Middle frontal gyrus (tissue), 1 donor: ENCODE measurements around the gene RPS28.
"Not testable (repeated sequence)": the region's sequence is repeated elsewhere in the genome, so short reads cannot be mapped to it uniquely, and the experiment has no call there.

Experiments used
- DNase-seq: peaks from one replicate; pipeline ENCODE4 v3.0.0-alpha.2; 2015; ENCODE audit warnings: low spot score; ENCODE audit errors: extremely low spot score

The RPS28 gene

GRCh38 chr19:8321067-8321985 is at the start of gene RPS28, which contains the start of gene NDUFA7:
Gene RPS28, plus strand, starts transcription at chr19:8321496. Its CDS starts 35 bp downstream, at chr19:8321531.
Gene NDUFA7, minus strand, starts transcription at chr19:8321375. Its CDS starts 17 bp downstream, at chr19:8321358.
- peak; percentile 97 for DNase-seq

GRCh38 chr19:8276508-8276907 is 44.8 kb upstream of the RPS28 start:
- not testable (repeated sequence) for DNase-seq

DNA sequence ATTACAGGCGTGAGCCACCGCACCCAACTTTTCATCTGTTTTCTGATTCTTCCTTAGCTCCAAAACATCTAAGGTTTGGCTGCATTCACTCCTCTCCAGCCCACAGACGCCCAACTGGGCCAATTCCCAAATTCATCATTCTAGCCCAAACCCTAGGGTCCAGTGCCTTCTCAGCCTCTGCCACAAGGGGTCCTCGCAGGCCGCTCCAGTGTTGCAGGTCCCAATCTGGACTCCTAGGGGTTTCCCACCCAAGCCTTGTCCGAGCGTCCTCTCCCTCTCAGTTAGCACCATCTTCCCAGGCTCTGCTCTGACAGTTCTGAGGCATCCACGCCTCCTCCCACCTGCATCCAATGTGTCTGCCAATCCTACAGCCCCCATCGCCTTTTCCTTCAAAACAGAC is 30.0 kb upstream of the RPS28 start:
- not testable (repeated sequence) for DNase-seq

DNA sequence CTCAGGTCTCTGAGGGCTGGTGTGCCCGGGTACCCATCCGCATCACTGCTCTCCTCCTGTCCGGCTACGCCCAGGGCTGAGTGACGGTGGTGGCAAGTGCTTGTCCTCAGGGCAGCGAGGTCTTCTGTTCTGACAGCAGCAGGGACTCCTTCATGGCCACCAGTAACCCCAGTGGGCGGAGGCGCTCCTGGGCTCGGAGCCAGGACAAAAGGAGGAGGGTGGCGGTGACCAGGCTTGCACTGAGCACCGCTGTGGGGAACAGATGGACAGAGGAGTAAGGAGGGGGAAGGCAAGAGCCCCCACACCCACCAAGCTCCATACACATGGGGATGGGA is 19.0 kb upstream of the RPS28 start:
- DNase-seq: no peak

- DNase-seq: no peak
Measured at GRCh38 chr19:8302734-8303133, 18.6 kb upstream of the RPS28 start.

- DNase-seq: no peak
Measured at GRCh38 chr19:8304841-8305621, 16.3 kb upstream of the RPS28 start.

- no peak for DNase-seq
Measured at GRCh38 chr19:8305798-8306197, 15.5 kb upstream of the RPS28 start.

DNA sequence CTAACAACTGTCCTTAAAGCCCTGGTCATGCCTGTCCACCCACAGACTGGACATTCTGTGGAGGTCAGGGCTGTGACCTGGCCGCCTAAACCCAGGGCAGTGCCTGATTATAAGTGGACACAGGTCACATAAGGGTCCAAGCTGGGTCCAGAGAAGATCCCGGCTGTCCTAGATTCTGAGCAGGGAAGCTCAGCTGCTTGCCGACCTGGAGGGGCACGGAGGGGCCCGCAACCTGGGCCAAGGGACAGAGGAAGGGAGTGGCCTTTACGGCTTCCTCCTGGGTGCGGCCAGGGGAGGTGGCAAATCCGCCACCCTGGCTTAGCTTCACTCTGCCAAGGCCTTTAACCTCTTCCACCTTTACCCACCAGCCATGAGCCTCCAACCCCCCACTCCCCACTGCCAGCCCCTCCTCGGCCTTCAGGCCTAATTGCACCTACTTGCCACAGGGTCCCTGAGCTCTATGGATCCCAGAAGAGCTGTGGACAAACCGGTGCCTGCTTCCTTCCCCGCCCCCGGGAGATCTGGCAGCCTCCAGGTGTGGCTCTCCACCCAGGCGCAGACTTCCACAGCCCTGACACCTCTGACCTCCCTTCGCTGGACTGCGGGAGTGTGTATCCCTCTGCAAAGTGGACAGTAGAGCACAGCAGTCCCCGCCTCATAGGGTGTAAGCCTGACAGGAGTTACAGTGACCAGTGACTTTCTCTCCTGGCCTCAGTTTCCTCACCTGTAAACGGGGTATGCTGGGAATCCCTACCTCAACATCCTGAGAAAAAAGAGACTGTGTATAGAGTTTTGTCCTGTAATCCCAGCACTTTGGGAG is 14.9 kb upstream of the RPS28 start:
- DNase-seq: no peak

GRCh38 chr19:8307400-8307964 is 13.8 kb upstream of the RPS28 start:
- DNase-seq: no peak

DNA sequence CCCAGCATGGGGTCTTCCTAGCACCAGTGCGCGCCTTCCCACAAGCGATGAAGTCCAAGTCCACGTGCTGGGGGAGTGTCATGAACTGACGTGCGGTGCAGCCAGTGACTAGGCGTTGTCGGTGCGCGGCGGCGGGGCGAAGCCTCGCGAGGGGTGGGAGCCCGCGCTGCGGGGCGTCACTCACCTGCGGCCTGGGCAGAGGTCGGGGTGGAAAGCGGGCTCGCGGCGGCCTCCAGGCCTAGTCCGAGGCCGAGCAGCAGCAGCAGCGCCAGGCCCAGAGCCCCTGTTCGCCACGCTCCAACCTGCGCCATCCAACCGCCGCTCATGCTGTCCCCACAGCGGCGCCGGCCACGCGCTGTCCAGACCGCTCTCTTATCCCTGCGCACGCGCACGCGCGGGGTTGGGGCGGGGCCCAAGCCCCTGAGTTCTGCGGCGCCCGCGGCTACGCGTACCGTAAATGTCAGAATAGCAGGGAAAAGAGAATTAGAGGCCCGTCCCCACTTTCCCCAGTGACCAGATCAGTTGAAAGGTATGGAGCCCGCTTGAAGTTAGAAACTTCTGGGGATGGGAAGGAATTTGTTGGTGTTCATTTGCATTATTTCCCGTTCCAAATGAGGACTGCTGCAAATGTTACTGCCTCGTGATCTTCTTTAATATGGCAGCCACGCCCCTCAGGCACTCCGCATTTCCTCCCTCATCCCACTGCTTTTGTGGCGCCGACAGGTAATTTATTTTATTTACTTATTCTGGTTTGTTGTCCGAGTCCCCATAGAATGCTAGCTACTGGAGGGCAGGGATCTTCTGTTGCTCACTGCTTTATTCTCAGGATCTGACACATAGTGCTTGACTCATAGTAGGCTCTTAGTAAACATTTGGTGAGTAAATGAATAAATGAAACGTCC is 13.1 kb upstream of the RPS28 start, which contains the start of gene CD320:
CD320 (minus strand) TSS at position 394 of the 902 bp plus-strand sequence; CDS start at position 326, 68 bp downstream.
- DNase-seq: peak; percentile 84

DNA sequence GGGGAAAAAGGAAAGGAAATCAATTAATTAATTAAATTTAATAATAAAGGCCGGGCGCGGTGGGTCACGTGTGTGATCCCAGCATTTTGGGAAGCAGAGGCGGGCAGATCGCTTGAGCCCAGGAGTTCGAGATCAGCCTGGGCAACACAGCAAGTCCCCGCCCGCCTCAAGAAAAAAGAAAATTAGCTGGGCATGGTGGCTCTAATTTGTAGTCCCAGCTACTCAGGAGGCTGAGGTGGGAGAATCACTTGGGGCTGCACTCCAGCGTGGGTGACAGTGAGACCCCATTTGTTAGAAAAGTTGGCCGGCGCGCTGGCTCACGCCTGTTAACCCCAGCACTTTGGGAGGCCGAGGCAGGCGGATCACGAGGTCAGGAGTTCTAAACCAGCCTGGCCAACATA is 12.4 kb upstream of the RPS28 start:
- no peak for DNase-seq

GRCh38 chr19:8310342-8311055 is 10.8 kb upstream of the RPS28 start:
- no peak for DNase-seq

GRCh38 chr19:8311461-8312260 is 9.6 kb upstream of the RPS28 start:
- DNase-seq: no peak

DNA sequence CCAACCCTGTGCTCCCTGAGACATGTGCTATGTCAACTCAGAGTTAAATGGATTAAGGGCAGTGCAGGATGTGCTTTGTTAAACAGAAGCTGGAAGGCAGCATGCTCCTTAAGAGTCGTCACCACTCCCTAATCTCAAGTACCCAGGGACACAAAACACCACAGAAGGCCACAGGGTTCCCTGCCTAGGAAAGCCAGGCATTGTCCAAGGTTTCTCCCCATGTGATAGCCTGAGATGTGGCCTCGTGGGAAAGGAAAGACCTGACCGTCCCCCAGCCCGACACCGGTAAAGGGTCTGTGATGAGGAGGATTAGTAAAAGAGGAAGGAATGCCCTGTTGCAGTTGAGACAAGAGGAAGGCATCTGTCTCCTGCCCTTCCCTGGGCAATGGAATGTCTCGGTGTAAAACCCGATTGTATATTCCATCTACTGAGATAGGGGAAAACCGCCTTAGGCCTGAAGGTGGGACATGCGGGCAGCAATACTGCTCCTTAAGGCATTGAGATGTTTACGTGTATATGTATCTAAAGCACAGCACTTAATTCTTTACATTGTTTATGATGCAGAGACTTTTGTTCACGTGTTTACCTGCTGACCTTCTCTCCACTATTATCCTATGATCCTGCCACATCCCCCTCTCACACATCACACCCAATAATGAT is 6.2 kb upstream of the RPS28 start:
- not testable (repeated sequence) for DNase-seq

GRCh38 chr19:8316351-8317125 is 4.8 kb upstream of the RPS28 start:
- no peak for DNase-seq

DNA sequence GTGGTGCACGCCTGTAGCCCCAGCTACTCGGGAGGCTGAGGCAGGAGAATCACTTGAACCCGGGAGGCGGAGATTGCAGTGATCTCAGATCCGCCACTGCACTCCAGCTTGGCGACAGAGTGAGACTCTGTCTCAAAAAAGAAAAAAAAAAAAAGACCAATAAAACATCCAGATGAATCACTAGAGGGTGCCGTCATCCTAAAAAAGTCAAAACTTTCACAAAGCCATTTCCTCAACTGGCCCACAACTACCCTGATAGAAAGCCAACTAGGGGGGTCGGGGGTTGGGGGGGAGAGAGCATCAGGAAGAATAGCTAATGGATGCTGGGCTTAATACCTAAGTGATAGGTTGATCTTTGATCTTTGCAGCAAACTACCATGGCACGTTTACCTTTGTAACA is 2.5 kb upstream of the RPS28 start:
- not testable (repeated sequence) for DNase-seq
